HFF-Myc (cell line): ENCODE measurements around the gene EXOC4.

ENCODE experiments used
- DNase-seq: peaks from one replicate; pipeline ENCODE4 v3.0.0-alpha.2; 2011; ENCODE audit warnings: low read depth; ENCODE audit errors: extremely low read depth
- H3K4me3 ChIP-seq: replicated peaks from 2 replicates; pipeline ENCODE4 v1.5.1; 2011; ENCODE audit warnings: low read depth, mild to moderate bottlenecking, control low read depth, low read length
- CTCF ChIP-seq: IDR thresholded peaks from 2 replicates; pipeline ENCODE4 v1.5.1; 2012; ENCODE audit warnings: mild to moderate bottlenecking, low read depth, low read length, control low read depth; ENCODE audit errors: missing control alignments

Gene EXOC4

DNA sequence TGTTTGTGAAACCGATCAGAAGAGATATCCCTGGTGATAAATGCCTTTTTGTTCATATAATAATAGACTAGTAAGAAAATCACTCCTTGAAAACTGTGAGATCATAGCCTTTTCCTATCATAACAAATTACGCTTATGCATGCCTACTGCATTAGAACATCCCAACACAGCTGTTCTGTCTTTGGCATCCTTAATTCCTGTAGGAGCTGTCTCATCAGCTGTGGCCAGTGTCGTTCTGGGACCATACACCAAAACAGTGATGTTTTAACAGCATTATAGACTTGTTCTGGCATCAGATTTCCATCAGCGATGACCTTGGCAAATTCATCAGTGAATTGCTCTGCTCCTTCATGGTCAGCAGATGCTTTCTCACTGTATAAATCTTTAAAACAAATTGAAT is 450.7 kb downstream of the EXOC4 start:
- TF ChIP-seq CTCF = no peak
- H3K4me3 ChIP-seq = no peak overlapping the region
- no peak for DNase-seq

- H3K4me3 ChIP-seq = no peak overlapping the region
- DNase-seq = no peak
- no peak for TF ChIP-seq CTCF
Observed at GRCh38 chr7:133704453-133704852, 451.6 kb downstream of the EXOC4 start.

DNA sequence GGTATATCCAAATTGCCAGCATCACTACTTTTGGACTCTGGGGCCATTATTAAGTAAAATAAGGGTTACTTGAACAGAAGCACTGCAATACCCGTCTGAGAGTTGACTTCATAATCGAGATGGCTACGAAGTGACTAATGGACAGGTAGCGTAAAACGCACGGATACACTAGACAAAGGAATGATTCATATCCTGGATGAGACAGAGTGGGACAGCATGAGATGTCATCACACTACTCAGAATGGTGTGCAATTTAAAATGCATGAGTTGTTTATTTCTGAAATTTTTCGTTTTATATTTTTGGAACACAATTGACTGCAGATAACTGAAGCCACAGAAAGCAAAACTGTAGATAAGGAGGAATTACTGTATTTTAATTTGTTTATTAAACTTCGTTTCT is 452.7 kb downstream of the EXOC4 start:
- no peak for DNase-seq
- TF ChIP-seq CTCF = no peak
- H3K4me3 ChIP-seq = no peak overlapping the region

- H3K4me3 ChIP-seq = no peak overlapping the region
- no peak for TF ChIP-seq CTCF
Observed at GRCh38 chr7:133706016-133706415, 453.1 kb downstream of the EXOC4 start.

DNA sequence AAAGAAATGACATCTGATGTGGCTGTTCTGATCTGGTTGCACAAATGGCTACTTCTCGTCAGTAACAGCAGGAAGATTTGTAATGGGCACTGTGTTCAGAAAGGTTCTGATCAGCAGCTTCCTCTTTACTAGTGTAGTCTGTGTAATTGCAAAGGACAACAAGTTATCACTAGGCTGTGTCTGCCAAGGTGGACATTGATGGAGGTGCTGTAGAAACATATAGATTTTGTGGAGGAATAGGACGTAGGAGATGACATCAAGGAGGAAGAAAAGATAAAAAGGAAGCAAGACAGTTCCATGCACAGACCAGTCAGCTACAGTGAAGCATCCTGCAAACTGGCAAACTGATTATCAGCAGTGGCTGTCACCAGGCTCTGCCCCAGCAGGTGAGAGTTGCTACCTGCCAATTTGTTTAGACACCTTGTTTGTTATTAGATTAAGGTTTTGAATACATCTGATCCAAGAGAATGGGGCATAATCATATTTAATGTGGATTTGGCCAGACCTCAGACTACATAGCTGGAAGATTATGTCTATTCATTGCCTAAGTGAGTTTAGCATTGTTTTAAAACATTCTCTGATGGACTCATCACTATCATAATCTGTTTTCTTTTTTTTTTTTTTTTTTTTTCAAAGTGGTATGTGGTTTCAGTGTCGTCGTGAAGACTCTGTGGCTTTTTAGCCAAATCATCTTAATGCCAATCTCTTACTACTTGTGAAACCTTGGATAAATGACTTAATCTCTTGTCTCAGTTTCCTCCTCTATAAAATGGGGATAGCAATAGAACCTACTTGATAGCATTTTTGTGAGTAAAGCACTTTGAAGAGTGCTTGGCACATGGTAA is 456.4 kb downstream of the EXOC4 start:
- no peak for TF ChIP-seq CTCF
- no peak for DNase-seq

More at GRCh38 chr7:133706016-133706415, 453.1 kb downstream of the EXOC4 start:
- DNase-seq = no peak

GRCh38 chr7:133712544-133712943 is 459.7 kb downstream of the EXOC4 start:
- DNase-seq = no peak
- TF ChIP-seq CTCF = no peak
- no peak overlapping the region for H3K4me3 ChIP-seq

More for the DNA sequence above, 456.4 kb downstream of the EXOC4 start:
- H3K4me3 ChIP-seq = no peak overlapping the region

DNA sequence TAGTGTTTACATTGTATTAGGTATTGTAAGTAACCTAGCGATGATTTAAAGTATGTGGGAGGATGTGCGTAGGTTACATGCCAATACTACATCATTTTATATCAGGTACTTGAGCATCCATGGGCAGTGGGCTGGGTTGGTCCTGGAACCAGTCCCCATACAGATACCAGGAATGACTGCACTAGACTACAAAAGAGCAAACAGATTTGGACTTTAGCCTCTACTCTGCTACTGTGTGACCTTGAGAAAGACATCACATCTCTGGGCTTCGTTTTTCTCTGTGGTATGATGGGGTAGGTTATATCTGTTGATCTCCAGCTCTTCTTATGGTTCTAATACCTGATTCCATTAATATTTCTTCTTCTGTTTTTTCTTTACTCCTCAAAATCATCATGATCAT is 461.8 kb downstream of the EXOC4 start:
- no peak overlapping the region for H3K4me3 ChIP-seq
- TF ChIP-seq CTCF = no peak
- DNase-seq = no peak
